ENCODE data around the gene OR5M8.

OR5M8 gene

GRCh38 chr11:56491270-56491669 lies at the start of gene OR5M8:
Gene OR5M8, minus strand, starts transcription at chr11:56491370. Its CDS starts 0 bp downstream, at chr11:56491370.
- no peak for DNase-seq

- DNase-seq = no peak
These were observed 42.0 kb upstream of the OR5M8 start for GRCh38 chr11:56533054-56533740.

- DNase-seq = no peak
These were observed 40.7 kb upstream of the OR5M8 start for GRCh38 chr11:56531856-56532255.

GRCh38 chr11:56522008-56522407 lies 30.8 kb upstream of the OR5M8 start:
- DNase-seq = no peak

- DNase-seq = no peak
These were observed 22.1 kb upstream of the OR5M8 start for GRCh38 chr11:56513280-56513679.

GRCh38 chr11:56509439-56509838 lies 18.3 kb upstream of the OR5M8 start:
- DNase-seq = no peak

- DNase-seq = no peak
These were observed 5.8 kb upstream of the OR5M8 start for GRCh38 chr11:56497010-56497409.

- DNase-seq = no peak
These were observed 3.9 kb upstream of the OR5M8 start for GRCh38 chr11:56495117-56495516.

- no peak for DNase-seq
These were observed 4.4 kb downstream of the OR5M8 start for GRCh38 chr11:56486801-56487200.

GRCh38 chr11:56474729-56475235 lies 16.4 kb downstream of the OR5M8 start:
- DNase-seq = no peak

GRCh38 chr11:56473252-56473651 lies 17.9 kb downstream of the OR5M8 start, which contains the start of gene OR5M3:
Gene OR5M3, minus strand, starts transcription at chr11:56473352. Its CDS starts 2,855 bp downstream, at chr11:56470497.
- DNase-seq = no peak

GRCh38 chr11:56457076-56457475 lies 34.1 kb downstream of the OR5M8 start:
- no peak for DNase-seq

GRCh38 chr11:56453521-56453920 lies 37.6 kb downstream of the OR5M8 start:
- DNase-seq = no peak

Data from stimulated activated CD4-positive, alpha-beta T cell treated with anti-CD3 and anti-CD28 coated beads, Interleukin-4, amount 100 ng/mL, for 4 hours (primary cell).